ENCODE data around the gene FBXO2. TPM values are rescaled to one million over a fixed set of nuclear protein-coding genes. Genes with fewer than 3 reads are reported as not detected.

The FBXO2 gene
- total RNA-seq, 1 experiment from 2014 or later: not detected

DNA sequence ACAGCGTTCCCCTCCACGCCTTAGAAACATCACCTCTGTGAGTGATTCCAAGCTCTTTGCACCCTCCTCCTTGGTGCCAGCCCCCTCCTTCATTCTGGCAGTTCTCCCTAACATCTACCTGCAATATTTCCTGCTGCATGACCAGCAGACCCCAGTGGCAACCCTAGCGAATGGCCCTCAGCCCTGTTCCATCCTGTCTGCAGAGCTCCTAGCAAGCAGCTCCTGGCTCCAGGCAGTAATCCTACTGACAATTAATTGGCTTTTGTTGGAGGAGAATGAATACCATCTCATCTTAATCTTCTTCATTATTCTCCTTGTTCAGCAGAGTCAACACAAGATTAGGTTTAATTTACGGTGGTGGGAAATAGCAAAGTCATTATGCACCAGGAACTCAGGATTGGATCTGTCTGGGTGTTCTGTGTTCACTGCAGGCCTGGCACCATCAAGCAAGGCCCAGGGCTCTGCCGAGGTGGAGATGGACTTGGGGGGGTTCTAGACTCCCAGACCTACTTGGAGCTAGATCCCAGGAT is 12.4 kb downstream of the FBXO2 start:
- no peaks in the 10 kb centered on the region for H3K9me3 ChIP-seq (ENCODE audit: low read depth, low read length, poor library complexity, severe bottlenecking)
- DNase-seq (ENCODE audit: low spot score): no peak
- no peak overlapping the region for H3K27ac ChIP-seq (ENCODE audit: low read depth, low read length, poor library complexity, severe bottlenecking)
- POLR2A ChIA-PET (ENCODE audit: low non-redundant PET): interaction anchor here (0.6 kb wide), 1 partner anchor 199 kb away, joined by 4 read pairs; no protein-coding TSS in a partner anchor
- no peaks in the 10 kb centered on the region for H3K4me1 ChIP-seq (ENCODE audit: insufficient read depth, low read length, poor library complexity, severe bottlenecking)
- H3K27me3 ChIP-seq (replicated peaks; ENCODE audit: insufficient read depth, low read depth, low read length, poor library complexity): peaks cover 38% of the 10 kb centered on the region
- TF ChIP-seq, protein P1, sequence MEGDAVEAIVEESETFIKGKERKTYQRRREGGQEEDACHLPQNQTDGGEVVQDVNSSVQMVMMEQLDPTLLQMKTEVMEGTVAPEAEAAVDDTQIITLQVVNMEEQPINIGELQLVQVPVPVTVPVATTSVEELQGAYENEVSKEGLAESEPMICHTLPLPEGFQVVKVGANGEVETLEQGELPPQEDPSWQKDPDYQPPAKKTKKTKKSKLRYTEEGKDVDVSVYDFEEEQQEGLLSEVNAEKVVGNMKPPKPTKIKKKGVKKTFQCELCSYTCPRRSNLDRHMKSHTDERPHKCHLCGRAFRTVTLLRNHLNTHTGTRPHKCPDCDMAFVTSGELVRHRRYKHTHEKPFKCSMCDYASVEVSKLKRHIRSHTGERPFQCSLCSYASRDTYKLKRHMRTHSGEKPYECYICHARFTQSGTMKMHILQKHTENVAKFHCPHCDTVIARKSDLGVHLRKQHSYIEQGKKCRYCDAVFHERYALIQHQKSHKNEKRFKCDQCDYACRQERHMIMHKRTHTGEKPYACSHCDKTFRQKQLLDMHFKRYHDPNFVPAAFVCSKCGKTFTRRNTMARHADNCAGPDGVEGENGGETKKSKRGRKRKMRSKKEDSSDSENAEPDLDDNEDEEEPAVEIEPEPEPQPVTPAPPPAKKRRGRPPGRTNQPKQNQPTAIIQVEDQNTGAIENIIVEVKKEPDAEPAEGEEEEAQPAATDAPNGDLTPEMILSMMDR (conservative IDR thresholded peaks at IDR 0.05; ENCODE audit: low read depth, low read length): no peak
- no peak for TF ChIP-seq EZH2 (IDR thresholded peaks at IDR 0.05; ENCODE audit: borderline replicate concordance, low read depth, low read length, poor library complexity, severe bottlenecking)
- CTCF ChIA-PET: interaction anchor here (0.5 to 1.8 kb wide), 3 partner anchors 87 to 400 kb away, joined by 4 to 14 read pairs (median 5); no protein-coding TSS in a partner anchor
- H3K36me3 ChIP-seq (ENCODE audit: insufficient read depth, low read length, poor library complexity, severe bottlenecking): no peaks in the 10 kb centered on the region
- H3K4me3 ChIP-seq (ENCODE audit: low read depth, low read length, poor library complexity, severe bottlenecking): no peak overlapping the region
- no TSS peak for BruUV-seq (replicated peaks)
- intact Hi-C loops (cut with micrococcal nuclease; ENCODE audit: unreplicated experiment): loop anchor here (1.0 to 5.0 kb wide), 5 partner anchors 163 to 605 kb away; partner anchors contain the start of gene DISP3

DNA sequence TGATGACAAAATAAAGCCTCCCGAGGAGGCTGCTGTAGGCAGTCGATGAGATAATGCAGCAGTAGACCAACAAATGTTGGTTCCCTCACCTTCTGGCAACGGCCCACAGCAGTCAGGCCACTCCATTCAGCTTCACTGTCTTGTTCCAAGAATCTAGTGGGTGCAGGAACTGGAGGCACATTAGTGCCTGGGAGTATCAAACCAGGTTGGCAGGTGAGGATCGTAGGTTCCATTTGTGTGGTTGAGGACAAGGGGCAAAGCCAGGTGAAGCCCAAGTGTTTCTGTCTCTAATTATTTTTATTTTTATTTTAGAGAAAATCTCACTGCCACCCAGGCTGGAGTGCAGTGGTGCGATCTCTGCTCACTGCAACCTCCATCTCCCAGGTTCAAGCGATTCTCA is 13.3 kb downstream of the FBXO2 start:
- Histone ChIP-seq H3K4me3 (ENCODE audit: low read depth, low read length, poor library complexity, severe bottlenecking) (no peak overlapping the region), H3K27me3 (replicated peaks; ENCODE audit: insufficient read depth, low read depth, low read length, poor library complexity) (peaks cover 41% of the 10 kb centered on the region), H3K4me1 (ENCODE audit: insufficient read depth, low read length, poor library complexity, severe bottlenecking) (no peaks in the 10 kb centered on the region), H3K9me3 (ENCODE audit: low read depth, low read length, poor library complexity, severe bottlenecking) (no peaks in the 10 kb centered on the region), H3K36me3 (ENCODE audit: insufficient read depth, low read length, poor library complexity, severe bottlenecking) (no peaks in the 10 kb centered on the region), H3K27ac (ENCODE audit: low read depth, low read length, poor library complexity, severe bottlenecking) (no peak overlapping the region)
- ChIA-PET CTCF (interaction anchor here (0.5 to 0.9 kb wide), 2 partner anchors 399 to 1101 kb away, joined by 3 to 5 read pairs; no protein-coding TSS in a partner anchor), POLR2A (ENCODE audit: low non-redundant PET) (no interaction called here)
- no peak for DNase-seq (ENCODE audit: low spot score)
- TF ChIP-seq EZH2 (IDR thresholded peaks at IDR 0.05; ENCODE audit: borderline replicate concordance, low read depth, low read length, poor library complexity, severe bottlenecking): no peak
- TF ChIP-seq, protein P1 (conservative IDR thresholded peaks at IDR 0.05; ENCODE audit: low read depth, low read length): no peak
- BruUV-seq (replicated peaks): no TSS peak
- intact Hi-C loops (cut with micrococcal nuclease; ENCODE audit: unreplicated experiment): loop anchor here (5.0 kb wide), 1 partner anchor 324 kb away; no protein-coding TSS in a partner anchor

DNA sequence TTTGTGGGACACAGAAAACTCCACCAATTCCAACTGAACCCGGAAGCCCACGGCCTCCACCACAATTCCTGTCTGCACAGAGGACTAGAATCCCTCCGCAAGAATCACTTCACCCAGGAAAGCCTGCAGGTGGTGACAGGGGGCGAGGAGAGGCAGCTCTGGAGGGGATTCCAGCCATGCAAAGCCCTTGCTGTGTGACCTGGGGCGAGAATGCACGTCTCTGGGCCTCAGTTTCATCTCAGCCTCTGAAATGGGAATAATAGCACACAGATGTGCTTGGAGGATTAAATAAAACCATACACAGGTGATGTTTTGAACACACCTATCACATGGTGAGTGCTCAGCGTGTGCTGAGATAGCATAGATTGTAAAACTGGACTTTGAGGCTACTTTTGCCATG is 14.1 kb downstream of the FBXO2 start:
- POLR2A ChIA-PET (ENCODE audit: low non-redundant PET): no interaction called here
- intact Hi-C loops (cut with micrococcal nuclease; ENCODE audit: unreplicated experiment): loop anchor here (5.0 kb wide), 1 partner anchor 323 kb away; no protein-coding TSS in a partner anchor
- Histone ChIP-seq H3K27ac (ENCODE audit: low read depth, low read length, poor library complexity, severe bottlenecking) (no peak overlapping the region), H3K27me3 (replicated peaks; ENCODE audit: insufficient read depth, low read depth, low read length, poor library complexity) (peaks cover 42% of the 10 kb centered on the region), H3K4me1 (ENCODE audit: insufficient read depth, low read length, poor library complexity, severe bottlenecking) (no peaks in the 10 kb centered on the region), H3K4me3 (ENCODE audit: low read depth, low read length, poor library complexity, severe bottlenecking) (no peak overlapping the region), H3K36me3 (ENCODE audit: insufficient read depth, low read length, poor library complexity, severe bottlenecking) (no peaks in the 10 kb centered on the region), H3K9me3 (ENCODE audit: low read depth, low read length, poor library complexity, severe bottlenecking) (no peaks in the 10 kb centered on the region)
- no peak for DNase-seq (ENCODE audit: low spot score)
- CTCF ChIA-PET: interaction anchor here (0.6 kb wide), 1 partner anchor 327 kb away, joined by 3 read pairs; no protein-coding TSS in a partner anchor
- no TSS peak for BruUV-seq (replicated peaks)
- TF ChIP-seq, protein P1 (conservative IDR thresholded peaks at IDR 0.05; ENCODE audit: low read depth, low read length): no peak
- TF ChIP-seq EZH2 (IDR thresholded peaks at IDR 0.05; ENCODE audit: borderline replicate concordance, low read depth, low read length, poor library complexity, severe bottlenecking): no peak
